ENCODE results near the gene RABGAP1L.

DNA sequence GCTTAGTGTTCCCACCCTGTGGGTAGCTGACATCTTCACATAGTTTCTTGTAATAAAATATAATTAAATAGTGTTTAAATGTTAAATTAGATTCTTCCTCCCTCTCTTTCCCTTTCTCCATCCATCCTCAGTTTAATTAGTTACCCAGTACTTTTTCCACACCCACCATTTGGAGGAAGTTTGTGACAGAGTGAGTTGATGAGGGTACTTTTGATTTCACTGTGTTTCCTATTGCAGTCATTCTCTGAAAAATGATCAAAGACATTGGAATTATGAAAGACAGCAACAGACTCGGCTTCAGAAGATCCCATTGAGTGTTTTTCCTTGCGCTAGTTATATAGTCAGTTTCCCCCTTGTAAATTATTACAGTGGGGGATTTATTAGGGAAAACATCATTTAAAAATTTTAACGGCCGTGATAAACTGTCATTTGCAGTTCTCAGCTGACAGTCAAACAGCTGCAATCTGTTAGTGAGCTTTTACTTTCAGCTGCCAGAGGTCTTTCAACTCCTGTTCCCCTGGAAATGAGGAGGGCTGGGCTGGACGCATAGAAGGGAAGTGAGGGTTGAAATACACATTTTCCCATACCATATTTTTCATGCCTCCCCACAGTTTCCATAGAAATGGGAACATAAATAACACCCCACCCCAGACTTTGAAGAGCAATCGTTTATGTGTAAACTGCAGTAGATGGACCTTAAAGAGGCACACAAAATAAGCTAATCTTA is 779.1 kb downstream of the RABGAP1L start:
- no peak for TF ChIP-seq CBFB (CRISPR knock-in tag; IDR thresholded peaks at IDR 0.05; ENCODE audit: low read depth)
- TF ChIP-seq, protein P1, sequence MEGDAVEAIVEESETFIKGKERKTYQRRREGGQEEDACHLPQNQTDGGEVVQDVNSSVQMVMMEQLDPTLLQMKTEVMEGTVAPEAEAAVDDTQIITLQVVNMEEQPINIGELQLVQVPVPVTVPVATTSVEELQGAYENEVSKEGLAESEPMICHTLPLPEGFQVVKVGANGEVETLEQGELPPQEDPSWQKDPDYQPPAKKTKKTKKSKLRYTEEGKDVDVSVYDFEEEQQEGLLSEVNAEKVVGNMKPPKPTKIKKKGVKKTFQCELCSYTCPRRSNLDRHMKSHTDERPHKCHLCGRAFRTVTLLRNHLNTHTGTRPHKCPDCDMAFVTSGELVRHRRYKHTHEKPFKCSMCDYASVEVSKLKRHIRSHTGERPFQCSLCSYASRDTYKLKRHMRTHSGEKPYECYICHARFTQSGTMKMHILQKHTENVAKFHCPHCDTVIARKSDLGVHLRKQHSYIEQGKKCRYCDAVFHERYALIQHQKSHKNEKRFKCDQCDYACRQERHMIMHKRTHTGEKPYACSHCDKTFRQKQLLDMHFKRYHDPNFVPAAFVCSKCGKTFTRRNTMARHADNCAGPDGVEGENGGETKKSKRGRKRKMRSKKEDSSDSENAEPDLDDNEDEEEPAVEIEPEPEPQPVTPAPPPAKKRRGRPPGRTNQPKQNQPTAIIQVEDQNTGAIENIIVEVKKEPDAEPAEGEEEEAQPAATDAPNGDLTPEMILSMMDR (IDR thresholded peaks at IDR 0.05) = no peak
- no peak for TF ChIP-seq SP1 (CRISPR knock-in tag; conservative IDR thresholded peaks at IDR 0.05)
